ENCODE data around the gene ATP11A. TPM values are rescaled to one million over a fixed set of nuclear protein-coding genes. Genes with fewer than 3 reads are reported as not detected.

ATP11A gene
- total RNA-seq, 1 experiment from 2014 or later: 65.3 TPM

- Histone ChIP-seq H2AK5ac (ENCODE audit: insufficient read length, low read length) (no peak overlapping the region), H3T11ph (ENCODE audit: low read length) (no peak overlapping the region), H2BK5ac (ENCODE audit: insufficient read length, low read length) (no peak overlapping the region), H3K27me3 (ENCODE audit: insufficient read depth, low read length) (no peaks in the 10 kb centered on the region), H2BK20ac (ENCODE audit: low read depth, low read length, poor library complexity, severe bottlenecking) (no peak overlapping the region), H3K4me2 (ENCODE audit: insufficient read depth, insufficient read length, low read length) (no peak overlapping the region), H3K56ac (ENCODE audit: insufficient read length, low read depth, low read length) (no peak overlapping the region), H4K5ac (ENCODE audit: insufficient read length, low read depth, low read length) (no peak overlapping the region), H3K18ac (ENCODE audit: insufficient read length, low read depth, low read length) (no peak overlapping the region), H2AFZ (ENCODE audit: low read length) (no peak overlapping the region), H3K27ac (ENCODE audit: insufficient read length, low read depth, low read length) (no peak overlapping the region), H3K14ac (ENCODE audit: insufficient read depth, low read length) (no peak overlapping the region), H3K79me1 (ENCODE audit: insufficient read depth, low read depth, low read length, poor library complexity, severe bottlenecking) (no peaks in the 10 kb centered on the region), H3K23ac (ENCODE audit: insufficient read length, low read depth, low read length) (no peak overlapping the region), H3K79me2 (ENCODE audit: insufficient read depth, low read length) (no peaks in the 10 kb centered on the region), H2BK120ac (ENCODE audit: low read depth, low read length, poor library complexity, severe bottlenecking) (no peak overlapping the region), H3K4ac (ENCODE audit: low read depth, low read length) (no peak overlapping the region), H2BK12ac (ENCODE audit: insufficient read length, low read depth, low read length) (no peak overlapping the region), H3K23me2 (ENCODE audit: insufficient read length, low read depth, low read length, poor library complexity, severe bottlenecking) (no peaks in the 10 kb centered on the region), H3K9ac (ENCODE audit: extremely low read depth, insufficient read length, low read length) (no peak overlapping the region), H4K91ac (ENCODE audit: insufficient read length, low read depth, low read length) (no peak overlapping the region), H3K4me1 (ENCODE audit: insufficient read depth, low read length) (no peaks in the 10 kb centered on the region), H3K9me3 (ENCODE audit: control insufficient read depth, low read depth, low read length) (no peaks in the 10 kb centered on the region), H4K8ac (replicated peaks; ENCODE audit: insufficient read length, low read depth, low read length) (no peak overlapping the region), H4K20me1 (ENCODE audit: control insufficient read depth, insufficient read depth, insufficient read length) (no peaks in the 10 kb centered on the region), H2BK15ac (ENCODE audit: low read depth, low read length) (no peak overlapping the region)
- Mint-ChIP-seq H3K4me3 (no peak overlapping the region), H3K9me3 (peaks cover 0 to 6% of the 10 kb centered on the region in 2 experiments; a peak in 1 of 5 replicates), H3K36me3 (ENCODE audit: insufficient read depth in 1 of 3, low read depth in 3 of 3) (peaks cover 29 to 81% (median 60%) of the 10 kb centered on the region in 3 experiments; a peak in 6 of 7 replicates), H3K27me3 (ENCODE audit: low read depth) (no peaks in the 10 kb centered on the region; the same call in 1 of the 2 replicates), H3K4me1 (peaks cover 0 to 9% of the 10 kb centered on the region in 2 experiments; a peak in 2 of 4 replicates), H3K27ac (0 out of 7 replicates have a peak overlapping the region, but pooled peaks of 1 of the 3 experiments have one; percentile 9)
- no CpG with 5 or more reads among the region's 6 CpGs for WGBS (ENCODE audit: extremely low coverage, insufficient read length, low lambda C conversion rate)
- DNase-seq: no peak
- TF ChIP-seq CTCF (conservative IDR thresholded peaks at IDR 0.05): no peak
Measured at GRCh38 chr13:112850273-112850672, 160.4 kb downstream of the ATP11A start.

All from H9 (cell line).